RCC 7860 (cell line): ENCODE data around the gene SLC12A3.
A peak's percentile ranks its signal among the peaks of the same experiment; 100 is the strongest.

ENCODE experiments used
- DNase-seq: peaks from one replicate; pipeline ENCODE4 v3.0.0-alpha.2; 2015; ENCODE audit warnings: low spot score
- FAIRE-seq: peaks from 2 replicates; lab custom pipeline; 2012; peaks lifted over from hg19 to GRCh38; lab: Jason Lieb, UNC

SLC12A3 gene

GRCh38 chr16:56847173-56847910, 17.7 kb upstream of the SLC12A3 start:
- FAIRE-seq (no peak), DNase-seq (no peak)

- DNase-seq = peak; percentile 69
- FAIRE-seq = peak; percentile 79
These were observed 16.7 kb upstream of the SLC12A3 start for GRCh38 chr16:56848029-56848936.

GRCh38 chr16:56848955-56849689, 15.9 kb upstream of the SLC12A3 start:
- peak; percentile 81 for DNase-seq
- peak; percentile 82 for FAIRE-seq

- DNase-seq (peak; percentile 14), FAIRE-seq (peak; percentile 61)
These were observed 15.0 kb upstream of the SLC12A3 start for GRCh38 chr16:56849690-56850680.

GRCh38 chr16:56851671-56852400, 13.2 kb upstream of the SLC12A3 start:
- no peak for FAIRE-seq
- no peak for DNase-seq

- no peak for FAIRE-seq
These were observed 12.6 kb upstream of the SLC12A3 start for GRCh38 chr16:56852401-56852730.

GRCh38 chr16:56852968-56853367, 12.0 kb upstream of the SLC12A3 start:
- FAIRE-seq = no peak
- DNase-seq = no peak

More at GRCh38 chr16:56852401-56852730, 12.6 kb upstream of the SLC12A3 start:
- no peak for DNase-seq

GRCh38 chr16:56855201-56855600, 9.8 kb upstream of the SLC12A3 start:
- FAIRE-seq = no peak

GRCh38 chr16:56855946-56856345, 9.1 kb upstream of the SLC12A3 start:
- no peak for FAIRE-seq

More at GRCh38 chr16:56855201-56855600, 9.8 kb upstream of the SLC12A3 start:
- no peak for DNase-seq

GRCh38 chr16:56856876-56857447, 8.0 kb upstream of the SLC12A3 start:
- no peak for FAIRE-seq

More at GRCh38 chr16:56855946-56856345, 9.1 kb upstream of the SLC12A3 start:
- no peak for DNase-seq

GRCh38 chr16:56858374-56858773, 6.6 kb upstream of the SLC12A3 start:
- DNase-seq (no peak), FAIRE-seq (no peak)

More at GRCh38 chr16:56856876-56857447, 8.0 kb upstream of the SLC12A3 start:
- no peak for DNase-seq

GRCh38 chr16:56859636-56860035, 5.4 kb upstream of the SLC12A3 start:
- FAIRE-seq (no peak), DNase-seq (no peak)

GRCh38 chr16:56860226-56861020, 4.6 kb upstream of the SLC12A3 start:
- no peak for FAIRE-seq
- no peak for DNase-seq

- DNase-seq = no peak
These were observed 3.9 kb upstream of the SLC12A3 start for GRCh38 chr16:56861092-56861610.

GRCh38 chr16:56861756-56862155, 3.3 kb upstream of the SLC12A3 start:
- no peak for FAIRE-seq
- no peak for DNase-seq

More at GRCh38 chr16:56861092-56861610, 3.9 kb upstream of the SLC12A3 start:
- FAIRE-seq = no peak

- DNase-seq (no peak), FAIRE-seq (no peak)
These were observed 2.2 kb upstream of the SLC12A3 start for GRCh38 chr16:56862776-56863175.

GRCh38 chr16:56865394-56866062, 521 bp downstream of the SLC12A3 start:
- no peak for FAIRE-seq
- DNase-seq = no peak
